ENCODE results near the gene PDE6D.

PDE6D gene

DNA sequence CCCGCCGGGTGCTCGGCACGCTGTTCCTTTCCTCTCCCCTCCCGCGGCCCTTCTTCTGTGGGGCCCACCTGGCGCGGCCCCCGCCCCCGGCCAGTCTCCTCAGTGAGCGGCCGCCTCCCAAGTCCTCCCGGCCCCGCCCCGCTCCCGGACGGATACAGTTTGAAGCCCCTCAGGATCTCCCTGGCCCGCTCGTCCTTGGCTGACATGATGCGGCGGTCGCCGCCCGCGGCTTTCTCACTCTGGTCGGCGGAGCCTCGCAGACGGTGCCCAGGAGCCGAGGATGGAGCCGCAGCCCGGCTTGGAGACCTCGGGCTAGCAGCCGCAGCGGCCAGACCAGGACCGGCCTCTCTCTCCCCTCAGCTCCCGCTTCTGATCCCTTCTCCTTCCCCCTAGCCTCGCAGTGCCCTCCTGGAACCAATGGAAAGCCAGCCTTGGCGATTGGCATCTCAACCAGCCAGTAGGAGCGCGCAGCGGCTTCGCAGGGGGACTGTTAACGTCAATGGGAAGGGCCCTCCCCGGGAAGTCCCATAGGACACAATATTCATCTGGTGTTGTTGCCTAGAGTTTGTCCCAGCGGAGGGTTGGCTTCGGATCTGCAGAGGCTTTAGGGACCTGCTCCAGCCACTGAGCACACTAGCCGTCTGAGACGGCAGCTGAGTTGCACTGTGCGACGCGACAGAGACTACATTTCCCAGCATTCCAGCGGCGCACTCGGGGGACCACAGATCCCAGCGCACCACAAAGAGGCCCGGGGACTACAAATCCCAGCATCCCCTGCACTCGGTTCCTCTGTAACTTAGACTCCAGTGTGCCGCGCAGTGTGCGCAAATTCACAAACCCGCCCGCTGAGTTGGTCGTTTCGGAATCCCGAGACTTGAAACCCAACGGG is at the start of gene PDE6D:
PDE6D (minus strand) TSS at position 374 of the 889 bp plus-strand sequence; CDS start at position 206, 168 bp downstream.
- DNase-seq (ENCODE audit: low spot score): peak; percentile 99

- DNase-seq (ENCODE audit: low spot score): no peak
Observed at GRCh38 chr2:231821908-231822307, 40.8 kb upstream of the PDE6D start.

- no peak for DNase-seq (ENCODE audit: low spot score)
Observed at GRCh38 chr2:231820786-231821303, 39.8 kb upstream of the PDE6D start.

DNA sequence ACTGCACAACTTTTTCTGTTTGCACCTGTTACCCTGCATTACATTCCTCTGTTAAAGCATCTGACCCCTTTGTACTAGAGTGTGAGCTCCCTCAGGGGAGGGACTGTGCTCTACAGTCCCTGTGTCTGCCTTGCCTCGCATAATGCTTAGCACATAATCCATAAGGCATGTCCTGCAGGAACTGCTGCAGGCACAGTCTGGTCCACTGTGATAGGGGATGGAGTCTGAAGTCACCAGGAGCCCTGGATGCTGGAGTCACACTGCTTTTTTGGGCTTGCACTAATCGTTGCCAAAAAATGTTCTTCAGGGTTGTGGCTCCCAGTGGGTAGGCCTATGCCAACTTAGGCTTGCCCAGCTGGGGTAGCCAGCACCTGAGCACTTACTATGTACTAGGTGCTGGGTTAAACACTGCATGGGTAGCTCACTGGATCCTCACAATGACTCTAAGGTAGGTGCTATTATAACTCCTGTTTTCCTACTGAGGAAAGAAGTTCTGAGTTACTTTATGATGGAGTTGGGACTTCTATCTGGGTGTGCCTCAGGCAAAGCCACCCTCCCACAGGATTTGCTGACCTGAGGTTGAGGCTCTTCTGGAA is 38.5 kb upstream of the PDE6D start:
- peak; percentile 1 for DNase-seq (ENCODE audit: low spot score)

DNA sequence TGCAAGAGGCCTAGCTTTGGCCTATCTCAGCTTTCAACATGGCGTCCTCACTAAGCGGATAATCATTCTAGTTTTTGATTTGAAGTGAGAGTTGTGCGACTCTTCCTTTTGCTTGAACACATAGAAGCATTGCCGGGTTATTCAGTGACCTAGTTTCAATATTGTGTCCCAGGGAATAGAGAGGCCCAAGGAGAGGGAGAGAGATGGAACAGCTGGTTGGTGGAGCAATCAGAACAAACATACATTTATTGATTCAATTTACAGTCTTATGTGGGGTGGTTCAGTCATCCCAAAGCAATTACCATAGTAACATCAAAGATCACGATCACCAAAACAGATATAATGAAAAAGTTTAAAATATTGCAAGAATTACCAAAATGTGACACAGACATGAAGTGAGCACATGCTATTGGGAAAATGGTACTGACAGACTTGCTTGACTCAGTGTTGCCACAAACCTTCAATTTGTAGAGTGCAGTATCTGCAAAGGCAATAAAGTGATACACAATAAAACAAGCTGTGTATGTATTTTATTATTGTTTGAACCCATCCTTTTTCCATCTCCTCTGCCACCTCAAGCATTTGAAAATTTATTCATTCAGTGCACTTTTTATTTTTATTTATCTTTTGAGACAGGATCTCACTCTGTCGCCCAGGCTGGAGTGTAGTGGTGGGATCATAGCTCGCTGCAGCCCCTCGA is 35.4 kb upstream of the PDE6D start:
- DNase-seq (ENCODE audit: low spot score): peak; percentile 0

GRCh38 chr2:231810905-231811304 is 29.8 kb upstream of the PDE6D start:
- no peak for DNase-seq (ENCODE audit: low spot score)

DNA sequence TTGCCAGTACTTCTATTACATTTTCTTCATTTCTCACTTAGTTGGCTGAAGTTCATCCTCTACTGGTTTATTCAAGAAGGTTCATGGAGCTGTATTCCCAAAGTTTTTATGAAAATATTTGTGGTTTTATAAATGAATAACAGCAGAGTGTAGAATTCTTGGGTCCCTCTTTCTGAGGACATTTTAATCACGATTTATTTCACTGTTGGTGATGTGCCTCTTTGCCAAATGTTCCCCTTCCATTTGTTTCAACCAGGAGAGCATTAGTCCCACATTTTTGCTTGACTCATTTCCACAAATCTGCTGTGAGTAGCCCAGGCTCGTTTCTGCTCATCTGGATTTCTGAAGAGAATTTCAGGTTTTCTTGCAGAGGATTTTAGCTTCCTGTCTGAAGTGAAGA is 25.9 kb upstream of the PDE6D start:
- DNase-seq (ENCODE audit: low spot score): no peak

DNA sequence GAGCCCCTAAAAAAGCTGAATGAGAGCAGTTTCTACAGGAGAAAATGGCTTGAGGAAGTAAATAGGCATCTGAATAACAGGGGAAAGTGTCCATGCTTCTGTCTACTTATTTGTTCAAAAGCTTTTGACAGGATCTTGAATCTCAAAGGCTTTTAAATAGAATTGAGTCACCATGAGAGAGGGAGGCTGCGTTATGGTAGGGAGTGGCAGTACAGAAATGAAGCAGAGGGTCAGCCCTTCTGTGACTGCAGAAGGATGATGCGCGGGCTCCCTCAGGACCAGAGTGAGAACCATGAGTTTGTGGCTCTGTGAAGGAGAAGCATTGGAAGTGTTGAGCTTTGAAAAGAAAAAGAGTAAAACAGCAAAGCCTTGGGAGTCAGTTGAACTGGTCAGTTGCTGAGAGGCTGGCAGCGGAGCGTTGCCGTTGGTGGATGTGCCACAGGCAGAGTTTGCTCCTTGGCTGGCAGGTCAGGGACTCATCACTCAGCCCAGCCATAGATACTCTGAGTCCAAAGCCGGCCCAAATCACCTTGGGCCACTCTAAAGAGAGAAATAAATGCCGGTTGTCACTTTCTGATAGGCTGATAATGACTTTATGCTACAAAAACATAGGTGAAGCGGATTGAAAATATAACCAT is 22.5 kb upstream of the PDE6D start:
- no peak for DNase-seq (ENCODE audit: low spot score)

GRCh38 chr2:231800493-231801091 is 19.5 kb upstream of the PDE6D start:
- no peak for DNase-seq (ENCODE audit: low spot score)

DNA sequence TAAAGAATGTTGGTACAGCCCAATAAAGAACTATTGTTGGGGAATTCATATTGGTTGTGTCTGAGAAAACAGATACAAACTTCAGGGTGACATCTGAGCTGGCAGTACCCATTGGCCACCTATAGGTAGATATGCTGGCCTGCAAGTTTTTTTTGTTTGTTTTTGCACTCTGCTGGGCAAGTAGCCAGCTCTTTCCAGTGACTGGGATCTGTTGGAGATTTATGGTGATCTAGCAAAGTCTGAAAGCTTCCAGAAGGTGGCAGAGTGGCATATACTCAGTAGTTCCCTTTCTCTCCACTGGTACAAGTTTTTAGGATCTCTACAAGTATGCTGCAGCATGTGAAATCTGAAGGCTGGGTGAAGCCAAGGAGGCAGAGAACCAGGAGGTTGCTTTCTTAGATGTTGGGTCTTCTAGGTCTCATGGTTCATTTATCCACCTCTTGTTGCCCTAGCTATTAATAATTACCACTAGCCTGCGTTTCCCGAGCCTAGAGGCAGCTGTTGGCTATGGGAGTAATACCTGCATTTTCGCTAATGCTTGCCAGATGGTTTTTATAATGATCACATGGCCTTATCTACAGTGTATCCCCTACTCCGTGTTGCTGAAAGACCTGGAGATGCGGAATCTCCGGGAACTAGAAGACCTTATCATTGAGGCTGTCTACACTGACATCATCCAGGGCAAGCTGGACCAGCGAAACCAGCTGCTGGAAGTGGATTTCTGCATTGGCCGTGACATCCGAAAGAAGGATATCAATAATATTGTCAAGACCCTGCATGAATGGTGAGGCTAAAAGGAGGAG is 14.6 kb upstream of the PDE6D start:
- DNase-seq (ENCODE audit: low spot score): no peak

- no peak for DNase-seq (ENCODE audit: low spot score)
Observed at GRCh38 chr2:231794383-231794782, 13.3 kb upstream of the PDE6D start.

- DNase-seq (ENCODE audit: low spot score): no peak
Observed at GRCh38 chr2:231791107-231791506, 10.0 kb upstream of the PDE6D start.

- DNase-seq (ENCODE audit: low spot score): no peak
Observed at GRCh38 chr2:231786917-231787292, 5.8 kb upstream of the PDE6D start.

DNA sequence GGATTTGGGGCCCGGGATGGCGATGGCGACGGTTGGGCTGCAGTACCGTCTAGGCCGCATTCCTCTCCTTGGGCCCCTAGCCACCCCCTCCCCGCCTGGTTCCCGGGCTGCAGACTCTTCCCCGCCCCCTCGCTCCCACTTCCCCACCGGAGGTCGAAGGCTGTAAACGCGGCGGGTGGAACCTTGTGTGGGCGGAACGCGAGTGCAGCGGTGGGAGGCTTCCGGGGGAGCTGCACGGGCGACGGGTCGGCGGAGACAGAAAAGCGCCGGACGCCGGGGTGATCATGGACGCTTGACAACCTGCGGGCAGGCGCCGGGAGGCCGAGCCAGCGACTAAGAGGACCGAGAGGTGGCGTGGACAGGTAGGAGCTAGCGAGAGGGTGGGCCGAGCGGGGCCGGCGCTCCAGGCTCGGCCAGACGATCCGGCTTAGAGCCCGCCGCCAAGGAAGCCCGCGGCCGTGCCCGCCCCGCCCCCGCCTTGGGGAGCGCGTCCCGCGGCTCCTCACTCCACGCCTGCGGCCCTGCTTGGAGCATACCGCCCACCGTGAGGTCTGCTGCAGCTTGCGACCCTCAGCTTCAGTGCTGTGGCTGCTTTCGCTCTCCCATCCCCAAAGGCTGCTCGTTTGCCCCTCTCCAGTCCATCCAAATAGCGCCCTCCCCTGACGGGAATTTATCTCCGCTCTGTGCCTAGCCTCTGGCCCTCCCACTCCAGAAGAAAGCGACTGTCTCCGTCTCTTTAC is 5.3 kb upstream of the PDE6D start, which contains the start of gene COPS7B:
COPS7B (plus strand) TSS at position 269 of the 740 bp plus-strand sequence. CDS start 2,126 bp downstream, outside the sequence.
- peak; percentile 76 for DNase-seq (ENCODE audit: low spot score)

DNA sequence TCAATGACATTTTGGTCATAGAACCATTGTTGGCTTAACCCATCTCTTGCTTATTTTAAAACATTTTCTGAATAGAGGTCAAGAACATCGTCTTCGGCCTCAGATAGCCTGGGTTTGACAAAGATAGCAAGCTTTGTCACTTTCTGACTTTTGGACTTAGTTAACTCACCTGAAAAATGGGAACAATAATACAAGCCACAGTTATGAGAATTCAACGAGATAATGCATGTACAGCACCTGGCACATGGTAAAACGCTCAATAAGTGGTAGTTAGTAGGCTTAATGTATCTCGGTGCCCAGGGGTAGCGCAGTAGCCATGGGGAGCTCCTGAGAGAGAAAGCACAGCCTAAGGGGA is 4.7 kb upstream of the PDE6D start:
- no peak for DNase-seq (ENCODE audit: low spot score)

DNA sequence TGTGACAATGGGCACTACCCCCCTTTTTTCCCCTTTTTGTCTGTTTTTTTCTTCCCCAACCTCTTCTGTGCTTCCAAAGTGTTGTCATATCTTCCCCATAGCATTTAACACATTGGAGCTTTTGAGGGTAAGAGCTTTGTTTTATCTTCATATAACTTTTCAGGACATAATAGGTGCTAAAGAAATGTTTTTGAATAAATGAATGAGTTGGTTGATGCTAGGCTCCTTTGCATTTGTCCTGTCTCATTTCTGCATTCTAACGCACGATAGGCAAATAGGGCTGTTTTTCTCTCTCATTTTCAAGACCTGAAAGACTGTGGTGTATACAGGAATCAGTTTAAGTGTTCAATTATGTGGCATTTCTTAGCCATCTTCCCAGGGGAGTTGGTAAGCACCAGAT is 4.3 kb upstream of the PDE6D start:
- DNase-seq (ENCODE audit: low spot score): no peak

DNA sequence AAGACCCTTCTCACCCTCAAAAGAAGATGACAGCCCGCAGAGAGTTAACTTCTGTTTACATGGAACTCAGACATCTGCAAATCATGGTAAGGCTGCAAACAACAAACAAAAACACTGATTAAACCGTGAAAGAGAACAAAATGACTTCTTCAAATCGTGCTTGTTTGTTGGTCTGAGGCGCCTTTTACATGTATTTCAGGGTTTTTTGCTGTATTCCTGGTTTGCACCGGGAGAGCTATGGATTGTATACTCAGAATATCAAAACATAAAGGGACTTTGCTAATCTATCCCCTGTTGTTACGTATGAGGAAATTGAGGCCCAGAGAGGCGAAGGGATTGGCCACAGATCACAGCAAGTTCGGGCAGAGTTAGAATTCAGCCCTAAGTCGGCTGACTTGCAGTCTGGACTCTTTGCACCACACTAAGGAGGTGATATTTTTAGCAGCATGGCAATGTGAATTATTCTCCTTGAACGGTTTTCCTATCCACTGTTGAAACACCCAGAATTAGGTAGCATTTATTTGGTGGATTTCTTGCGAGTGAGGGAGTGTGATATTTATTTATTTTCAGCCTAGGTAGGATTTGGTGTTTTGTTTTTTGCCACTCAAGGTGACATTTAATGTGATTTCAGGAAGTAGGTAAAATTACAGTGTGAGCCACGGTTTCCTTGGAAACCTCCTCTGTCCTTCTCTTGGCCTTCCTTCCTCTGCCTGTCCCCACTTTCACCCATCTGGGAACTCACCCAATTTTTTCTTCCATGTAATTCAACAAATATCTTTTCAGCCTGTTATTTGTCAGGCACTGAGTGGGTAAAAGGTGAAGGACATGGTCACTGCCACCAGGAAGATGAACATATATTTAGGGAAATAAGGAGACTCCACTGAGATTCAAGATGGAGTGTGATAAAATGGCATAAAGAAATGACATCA is 980 bp upstream of the PDE6D start:
- peak; percentile 51 for DNase-seq (ENCODE audit: low spot score)

- DNase-seq (ENCODE audit: low spot score): no peak
Observed at GRCh38 chr2:231780123-231780908, 766 bp downstream of the PDE6D start.
